Psoas muscle (tissue), 8 donors: ENCODE results near the gene DIAPH3. TPM values are rescaled to one million over a fixed set of nuclear protein-coding genes. Genes with fewer than 3 reads are reported as not detected.

Source experiments
- ATAC-seq, 4 donors: fragments of 200-7000 bp; cut with Tn5 transposase; one replicate each; pipeline ENCODE4 v1.9.1; 2020; ENCODE audit warnings: moderate library complexity in 3 of 4, mild to moderate bottlenecking in 2 of 4
- DNase-seq, 2 donors: peaks; one replicate each; pipeline ENCODE4 v3.0.0-alpha.2; 2020
- H3K27ac ChIP-seq: fragments of 200-600 bp; one replicate; pipeline ENCODE4 v1.8.0; 2022
- H3K27me3 ChIP-seq, 3 donors: fragments of 200-600 bp in 1 of 3; one replicate each; pipeline versions ENCODE4 v1.6.1 to v1.8.0; 2013 to 2022; ENCODE audit warnings: low read length in 2 of 3, mild to moderate bottlenecking in 2 of 3, moderate library complexity in 1 of 3; ENCODE audit not compliant: insufficient read depth in 3 of 3
- H3K36me3 ChIP-seq, 2 donors: fragments of 200-600 bp in 1 of 2; one replicate each; pipeline versions ENCODE4 v1.6.1 to v1.8.0; 2013 to 2022; ENCODE audit warnings: low read depth in 1 of 2, mild to moderate bottlenecking in 1 of 2, moderate library complexity in 1 of 2; ENCODE audit not compliant: insufficient read depth in 1 of 2
- H3K4me1 ChIP-seq: fragments of 200-600 bp; one replicate; pipeline ENCODE4 v1.8.0; 2022
- H3K4me3 ChIP-seq: fragments of 200-600 bp; one replicate; pipeline ENCODE4 v1.8.0; 2022; ENCODE audit warnings: mild to moderate bottlenecking
- H3K9me3 ChIP-seq: fragments of 200-600 bp; one replicate; pipeline ENCODE4 v1.8.0; 2022
- CTCF ChIP-seq: fragments of 200-600 bp; IDR thresholded peaks from one replicate; pipeline ENCODE4 v1.8.0; 2022; ENCODE audit warnings: antibody characterized with exemption
- WGBS, 3 donors: extraction: QIAGEN DNeasy Blood & Tissue Kit; methylation state at CpG; one replicate each; pipeline versions ENCODE4 v1.1.6 to v1.1.7; 2013; 5-methylcytosine and 5-hydroxymethylcytosine counted together
- intact Hi-C, 2 donors: fragments of 100-400 bp; cut with DNase I; formaldehyde crosslinking; loops; one replicate each; pipeline versions ENCODE4 v1.11.0 to v1.14.2; 2022
- polyA plus RNA-seq, 3 donors: library from polyadenylated mRNA; stranded (reverse); fragments of 200-250 nt; gene quantifications; one replicate each; pipeline ENCODE4 v1.2.3, GENCODE V29; 2013
- total RNA-seq, 4 donors: library from RNA; stranded (reverse); fragmentation: NEBNext Ultra II Directional in 2 of 4; extraction: Animal tissue kit (Norgen Biotek cat#: 25700) in 2 of 4; gene quantifications; one replicate each; pipeline versions ENCODE4 v1.2.1 to v1.2.4, GENCODE V29; 2021 to 2023
- donor health status: healthy with polysubstance abuse.
- donor health status: DM: no; HTN: no; CAD: no; lungs with moderate emphysema.
- donor health status: Bipolar disorder and iron deficiency.
- donor health status: healthy.
- donor health status: DM: yes; HTN: yes; CAD: no.
- donor health status: DM: no; HTN: no; CAD: no.
- donor health status: DM: no; HTN: no; CAD: no.
- donor health status: DM: yes; HTN: yes; CAD: no.

The DIAPH3 gene
- total and polyA plus RNA-seq, 7 donors = 0.03 to 0.10 (median 0.08) TPM; not detected in 4

DNA sequence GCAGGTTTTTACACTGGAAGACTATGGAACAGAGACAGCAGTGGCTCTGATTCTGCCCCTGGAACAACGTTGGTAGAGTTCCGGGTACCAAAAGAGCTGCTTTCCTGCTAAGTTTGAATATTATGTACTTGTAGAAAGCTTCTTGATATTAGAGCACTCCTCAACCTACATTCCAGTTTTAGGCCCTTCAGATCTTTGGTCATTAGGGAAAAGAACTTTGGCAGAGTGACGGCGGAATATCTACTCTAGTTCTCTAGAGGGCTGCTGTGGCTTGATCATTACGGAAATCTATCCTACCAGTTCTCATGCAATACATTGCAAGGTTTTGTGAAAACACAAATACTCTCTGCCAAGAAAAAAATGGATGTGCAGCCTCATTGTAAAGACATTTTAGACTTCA is 415.7 kb downstream of the DIAPH3 start:
- 78 to 90% (median 85%) methylated on average over 5 of the region's 5 CpGs for WGBS, 3 donors
- no peaks in the 10 kb centered on the region for H3K36me3 ChIP-seq

DNA sequence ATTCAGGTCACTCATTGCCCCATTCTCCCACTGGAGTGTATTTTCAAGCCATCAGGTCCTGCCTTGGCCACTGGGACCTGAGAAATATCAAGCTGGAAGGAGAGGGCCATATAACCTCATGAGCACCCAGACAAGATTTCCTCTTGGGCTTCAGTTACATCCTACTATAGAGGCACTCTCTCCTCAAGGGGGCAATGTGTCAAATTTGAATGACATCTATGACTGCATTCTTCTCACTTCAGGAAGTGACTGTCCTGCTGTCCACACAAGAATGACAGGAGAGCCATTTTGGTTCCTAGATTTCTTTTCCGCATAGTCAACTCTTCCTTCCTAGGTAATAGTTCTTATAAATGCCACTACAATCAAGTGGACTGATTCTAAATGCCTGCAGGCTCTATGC is 416.2 kb downstream of the DIAPH3 start:
- H3K27ac ChIP-seq = no peak overlapping the region
- WGBS, 3 donors = 96 to 100% (median 99%) methylated on average over 1 of the region's 1 CpG
- H3K36me3 ChIP-seq = no peaks in the 10 kb centered on the region
- H3K4me1 ChIP-seq = no peaks in the 10 kb centered on the region
- intact Hi-C loops = no loop called here
- no peaks in the 10 kb centered on the region for H3K27me3 ChIP-seq
- H3K9me3 ChIP-seq = no peaks in the 10 kb centered on the region
- no peak overlapping the region for H3K4me3 ChIP-seq
- DNase-seq (no peak), ATAC-seq (no peak)
- no peak for TF ChIP-seq CTCF

More for the DNA sequence above, 415.7 kb downstream of the DIAPH3 start:
- ATAC-seq (no peak), DNase-seq (no peak)
- no peaks in the 10 kb centered on the region for H3K9me3 ChIP-seq
- H3K4me1 ChIP-seq = no peaks in the 10 kb centered on the region
- no peak overlapping the region for H3K4me3 ChIP-seq
- no peak overlapping the region for H3K27ac ChIP-seq
- H3K27me3 ChIP-seq = no peaks in the 10 kb centered on the region
- intact Hi-C loops = no loop called here
- TF ChIP-seq CTCF = no peak

GRCh38 chr13:59746291-59746962 is 417.3 kb downstream of the DIAPH3 start:
- no peaks in the 10 kb centered on the region for H3K27me3 ChIP-seq
- ATAC-seq = no peak
- 70 to 86% (median 80%) methylated on average over 5 of the region's 5 CpGs for WGBS, 3 donors
- H3K9me3 ChIP-seq = no peaks in the 10 kb centered on the region
- no peaks in the 10 kb centered on the region for H3K4me1 ChIP-seq
- no peak for DNase-seq
- no peak overlapping the region for H3K4me3 ChIP-seq
- TF ChIP-seq CTCF = no peak
- intact Hi-C loops = no loop called here
- no peak overlapping the region for H3K27ac ChIP-seq
- no peaks in the 10 kb centered on the region for H3K36me3 ChIP-seq

- TF ChIP-seq CTCF = no peak
- Histone ChIP-seq H3K36me3 (no peaks in the 10 kb centered on the region), H3K9me3 (no peaks in the 10 kb centered on the region), H3K27me3 (no peaks in the 10 kb centered on the region), H3K4me1 (no peaks in the 10 kb centered on the region), H3K27ac (no peak overlapping the region), H3K4me3 (no peak overlapping the region)
- ATAC-seq (no peak), DNase-seq (no peak)
- intact Hi-C loops = no loop called here
- WGBS, 3 donors = 77 to 94% (median 83%) methylated on average over 1 of the region's 1 CpG
Measured at GRCh38 chr13:59745392-59745788, 418.3 kb downstream of the DIAPH3 start.
